Caco-2 (cell line): ENCODE data around the gene CAPN13. TPM values are rescaled to one million over a fixed set of nuclear protein-coding genes. Genes with fewer than 3 reads are reported as not detected.

Experiments
- BruUV-seq: library from RNA; stranded (reverse); fragments of 400-500 nt; replicated peaks from 2 replicates; lab custom pipeline; 2021; lab: Mats Ljungman, UMichigan
- CTCF ChIA-PET: fragments of 300-600 bp; sonication (Branson Sonifier 250); formaldehyde crosslinking; loops from one replicate; lab custom pipeline; 2022; ENCODE audit warnings: antibody characterized with exemption; lab: Charles Lee
- POLR2A ChIA-PET: fragments of 300-600 bp; sonication (Branson Sonifier 250); formaldehyde crosslinking; loops from one replicate; lab custom pipeline; 2022; ENCODE audit warnings: antibody characterized with exemption; lab: Charles Lee
- DNase-seq, 2 experiments: peaks; one replicate each; pipeline versions ENCODE4 v3.0.0 to v3.0.0-alpha.2; 2020 to 2022
- H3K27me3 ChIP-seq: replicated peaks from 2 replicates; pipeline ENCODE4 v1.6.0; 2011; ENCODE audit warnings: low read length; ENCODE audit not compliant: control insufficient read depth, insufficient read depth
- H3K36me3 ChIP-seq: 2 replicates; pipeline ENCODE4 v1.5.1; 2011; ENCODE audit warnings: low read length; ENCODE audit not compliant: control insufficient read depth, insufficient read depth
- H3K4me1 ChIP-seq: fragments of 250-450 bp; sonication (Bioruptor Pico); 2 replicates; pipeline ENCODE4 v1.5.1; 2020; ENCODE audit warnings: mild to moderate bottlenecking
- H3K4me3 ChIP-seq: 2 replicates; pipeline ENCODE4 v1.5.1; 2011; ENCODE audit warnings: low read depth, mild to moderate bottlenecking, control low read depth, low read length
- H3K9me3 ChIP-seq: fragments of 250-450 bp; sonication (Bioruptor Pico); 2 replicates; pipeline ENCODE4 v1.5.1; 2020; ENCODE audit warnings: mild to moderate bottlenecking, moderate library complexity
- H3K27ac Mint-ChIP-seq: one replicate; pipeline ENCODE4 v1.8.0; 2022; ENCODE audit warnings: mixed read lengths; ENCODE audit not compliant: unreplicated experiment
- H3K27me3 Mint-ChIP-seq: one replicate; pipeline ENCODE4 v1.8.0; 2022; ENCODE audit warnings: mixed read lengths; ENCODE audit not compliant: insufficient read depth, unreplicated experiment
- H3K36me3 Mint-ChIP-seq: one replicate; pipeline ENCODE4 v1.8.0; 2022; ENCODE audit warnings: mild to moderate bottlenecking, mixed read lengths; ENCODE audit not compliant: insufficient read depth, unreplicated experiment
- H3K4me1 Mint-ChIP-seq: one replicate; pipeline ENCODE4 v1.8.0; 2022; ENCODE audit warnings: low read depth, mixed read lengths; ENCODE audit not compliant: unreplicated experiment
- H3K4me3 Mint-ChIP-seq: one replicate; pipeline ENCODE4 v1.8.0; 2022; ENCODE audit warnings: mild to moderate bottlenecking, moderate library complexity, mixed read lengths; ENCODE audit not compliant: unreplicated experiment
- H3K9me3 Mint-ChIP-seq: one replicate; pipeline ENCODE4 v1.8.0; 2022; ENCODE audit warnings: mixed read lengths; ENCODE audit not compliant: unreplicated experiment
- intact Hi-C: fragments of 100-400 bp; cut with micrococcal nuclease; formaldehyde crosslinking; loops from one replicate; pipeline ENCODE4 v1.10.0; 2022; ENCODE audit not compliant: unreplicated experiment
- total RNA-seq: library from RNA; stranded (reverse); gene quantifications from 2 replicates; pipeline ENCODE4 v1.2.3, GENCODE V29; 2022
- TF ChIP-seq, protein P1 (sequence below), 2 experiments: fragments of 200-600 bp in 1 of 2; IDR thresholded peaks; 1 replicate in 1 of 2; 2 replicates in 1 of 2; pipeline versions ENCODE4 v1.5.1 to v1.8.0; 2011 to 2022; ENCODE audit warnings: antibody characterized with exemption in 1 of 2, control low read depth in 1 of 2, inconsistent platforms in 1 of 2, low read depth in 1 of 2, low read length in 1 of 2, mild to moderate bottlenecking in 1 of 2, moderate library complexity in 1 of 2; ENCODE audit not compliant: insufficient read depth in 1 of 2, severe bottlenecking in 1 of 2, unreplicated experiment in 1 of 2

The CAPN13 gene
- total RNA-seq, 1 experiment from 2014 or later: 2.1 TPM

DNA sequence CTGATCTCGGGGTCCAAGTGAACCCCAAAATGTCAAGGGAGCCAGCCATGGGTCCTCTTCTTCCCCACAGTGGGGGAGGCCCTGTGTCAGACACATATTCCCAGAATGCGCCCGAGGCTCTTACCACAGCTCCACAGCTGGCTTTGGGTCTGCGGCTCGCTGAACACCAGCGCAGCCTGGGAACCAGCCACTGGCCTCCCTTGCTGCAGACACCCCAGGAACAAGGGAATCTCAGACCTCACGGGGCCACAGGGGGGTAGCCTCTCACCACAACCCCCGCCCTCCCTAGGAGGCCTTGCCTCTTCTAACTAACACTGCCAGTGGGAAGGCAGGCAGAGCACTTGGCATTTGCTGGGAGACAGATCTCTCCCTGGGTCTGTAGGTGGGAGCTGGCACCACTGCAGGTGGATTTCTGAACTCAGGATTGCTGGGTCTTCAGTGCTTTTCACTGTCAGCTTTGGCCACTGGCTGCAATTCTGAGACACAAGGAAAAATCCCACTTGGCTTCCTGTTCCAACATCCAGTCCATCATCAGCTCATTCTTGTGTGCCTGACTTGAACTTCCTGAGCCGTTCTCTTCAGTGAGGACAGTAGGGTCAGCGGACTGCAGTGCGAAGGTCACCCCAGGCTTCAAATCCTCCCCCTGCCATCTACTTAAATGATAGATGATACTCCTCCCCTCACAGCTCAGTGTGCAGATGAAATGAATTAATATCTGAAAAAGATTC, 128.7 kb downstream of the CAPN13 start:
- intact Hi-C loops: no loop called here
- no peaks in the 10 kb centered on the region for H3K36me3 Mint-ChIP-seq
- Histone ChIP-seq H3K9me3 (no peaks in the 10 kb centered on the region), H3K36me3 (no peaks in the 10 kb centered on the region), H3K27me3 (no peaks in the 10 kb centered on the region), H3K4me3 (no peak overlapping the region), H3K4me1 (no peaks in the 10 kb centered on the region)
- H3K27ac Mint-ChIP-seq: no peak overlapping the region
- BruUV-seq: no TSS peak
- peaks cover 4% of the 10 kb centered on the region for H3K4me1 Mint-ChIP-seq
- ChIA-PET CTCF (no interaction called here), POLR2A (no interaction called here)
- DNase-seq: no peak
- H3K27me3 Mint-ChIP-seq: no peaks in the 10 kb centered on the region
- TF ChIP-seq, protein P1, sequence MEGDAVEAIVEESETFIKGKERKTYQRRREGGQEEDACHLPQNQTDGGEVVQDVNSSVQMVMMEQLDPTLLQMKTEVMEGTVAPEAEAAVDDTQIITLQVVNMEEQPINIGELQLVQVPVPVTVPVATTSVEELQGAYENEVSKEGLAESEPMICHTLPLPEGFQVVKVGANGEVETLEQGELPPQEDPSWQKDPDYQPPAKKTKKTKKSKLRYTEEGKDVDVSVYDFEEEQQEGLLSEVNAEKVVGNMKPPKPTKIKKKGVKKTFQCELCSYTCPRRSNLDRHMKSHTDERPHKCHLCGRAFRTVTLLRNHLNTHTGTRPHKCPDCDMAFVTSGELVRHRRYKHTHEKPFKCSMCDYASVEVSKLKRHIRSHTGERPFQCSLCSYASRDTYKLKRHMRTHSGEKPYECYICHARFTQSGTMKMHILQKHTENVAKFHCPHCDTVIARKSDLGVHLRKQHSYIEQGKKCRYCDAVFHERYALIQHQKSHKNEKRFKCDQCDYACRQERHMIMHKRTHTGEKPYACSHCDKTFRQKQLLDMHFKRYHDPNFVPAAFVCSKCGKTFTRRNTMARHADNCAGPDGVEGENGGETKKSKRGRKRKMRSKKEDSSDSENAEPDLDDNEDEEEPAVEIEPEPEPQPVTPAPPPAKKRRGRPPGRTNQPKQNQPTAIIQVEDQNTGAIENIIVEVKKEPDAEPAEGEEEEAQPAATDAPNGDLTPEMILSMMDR (IDR thresholded peaks at IDR 0.05; ENCODE audit: insufficient read depth in 1 of 2, low read depth in 1 of 2, low read length in 1 of 2, severe bottlenecking in 1 of 2, unreplicated experiment in 1 of 2): no peak
- H3K9me3 Mint-ChIP-seq: no peaks in the 10 kb centered on the region
- H3K4me3 Mint-ChIP-seq: no peak overlapping the region

DNA sequence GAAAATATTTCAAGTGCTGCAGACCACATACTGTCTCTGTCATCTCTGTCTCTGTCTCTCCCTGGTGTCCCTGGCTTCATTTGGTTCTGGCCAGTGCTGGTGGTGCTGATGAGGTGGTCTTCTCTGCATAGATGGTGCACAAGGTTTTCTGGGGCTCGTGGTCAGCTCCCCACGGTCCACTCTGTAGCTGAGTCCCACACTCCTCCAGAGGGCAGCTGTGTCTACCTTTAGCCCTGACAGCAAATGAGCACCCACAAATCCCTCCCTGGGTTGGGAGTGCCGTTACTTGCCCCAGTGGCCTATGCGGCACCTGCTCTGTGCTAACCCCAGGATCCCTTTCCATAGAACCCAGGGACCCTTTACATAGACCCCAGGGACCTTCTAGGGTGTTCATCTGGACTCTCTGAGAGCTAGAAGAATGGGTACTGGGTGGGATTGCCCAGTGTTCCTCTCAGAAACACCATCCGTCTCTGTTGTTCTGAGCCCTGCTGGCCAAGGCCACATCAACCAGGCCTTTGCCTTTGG, 129.3 kb downstream of the CAPN13 start:
- BruUV-seq: no TSS peak
- POLR2A ChIA-PET: no interaction called here
- Mint-ChIP-seq H3K36me3 (no peaks in the 10 kb centered on the region), H3K27ac (no peak overlapping the region), H3K27me3 (no peaks in the 10 kb centered on the region), H3K4me1 (peaks cover 4% of the 10 kb centered on the region), H3K4me3 (no peak overlapping the region), H3K9me3 (no peaks in the 10 kb centered on the region)
- Histone ChIP-seq H3K36me3 (no peaks in the 10 kb centered on the region), H3K4me1 (no peaks in the 10 kb centered on the region), H3K4me3 (no peak overlapping the region), H3K9me3 (0 out of 2 replicates have a peak, but pooled peaks cover under 1% of the 10 kb centered on the region), H3K27me3 (no peaks in the 10 kb centered on the region)
- intact Hi-C loops: no loop called here
- no peak for DNase-seq
- TF ChIP-seq, protein P1 (IDR thresholded peaks at IDR 0.05; ENCODE audit: insufficient read depth in 1 of 2, low read depth in 1 of 2, low read length in 1 of 2, severe bottlenecking in 1 of 2, unreplicated experiment in 1 of 2): no peak
- CTCF ChIA-PET: no interaction called here

DNA sequence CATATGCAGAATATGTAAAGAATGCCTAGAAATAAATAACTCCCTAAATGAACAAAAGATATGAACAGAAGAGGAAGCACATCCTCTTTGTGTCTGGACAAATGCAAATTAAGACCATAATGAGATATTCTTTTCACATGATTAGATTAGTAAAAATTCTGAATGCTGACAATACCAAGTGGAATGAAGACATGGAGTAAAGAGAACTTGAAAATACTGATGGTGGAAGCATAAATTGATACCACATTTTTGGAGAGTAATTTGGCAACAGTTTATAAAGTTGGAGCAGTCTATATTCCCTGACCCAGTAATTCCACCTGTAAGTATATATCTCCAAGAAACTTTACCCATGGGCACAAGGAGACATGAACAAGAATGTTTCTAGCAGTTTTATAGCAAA, 130.0 kb downstream of the CAPN13 start:
- no TSS peak for BruUV-seq
- Mint-ChIP-seq H3K9me3 (no peaks in the 10 kb centered on the region), H3K4me1 (peaks cover 4% of the 10 kb centered on the region), H3K36me3 (no peaks in the 10 kb centered on the region), H3K27ac (no peak overlapping the region), H3K27me3 (no peaks in the 10 kb centered on the region), H3K4me3 (no peak overlapping the region)
- ChIA-PET POLR2A (no interaction called here), CTCF (no interaction called here)
- Histone ChIP-seq H3K36me3 (no peaks in the 10 kb centered on the region), H3K4me1 (no peaks in the 10 kb centered on the region), H3K4me3 (no peak overlapping the region), H3K9me3 (0 out of 2 replicates have a peak, but pooled peaks cover 3% of the 10 kb centered on the region), H3K27me3 (no peaks in the 10 kb centered on the region)
- TF ChIP-seq, protein P1 (IDR thresholded peaks at IDR 0.05; ENCODE audit: insufficient read depth in 1 of 2, low read depth in 1 of 2, low read length in 1 of 2, severe bottlenecking in 1 of 2, unreplicated experiment in 1 of 2): no peak
- intact Hi-C loops: no loop called here
- DNase-seq: no peak
